C4-2B (cell line): ENCODE results near the gene TAS2R41.

Experiments
- CTCF ChIP-seq: fragments of 450-650 bp; conservative IDR thresholded peaks from 2 replicates; pipeline ENCODE4 v1.5.1; 2017; ENCODE audit warnings: mild to moderate bottlenecking
- ZFX ChIP-seq: fragments of 450-650 bp; IDR thresholded peaks from 2 replicates; pipeline ENCODE4 v1.6.1; 2017

- TF ChIP-seq CTCF (no peak), ZFX (no peak)
Measured at GRCh38 chr7:143519411-143520131, 41.9 kb downstream of the TAS2R41 start.
